Tibial nerve (tissue), 4 donors: ENCODE measurements around the gene ABITRAM. TPM values are rescaled to one million over a fixed set of nuclear protein-coding genes. Genes with fewer than 3 reads are reported as not detected.

Source experiments
- DNase-seq, 2 donors: peaks; one replicate each; pipeline ENCODE4 v3.0.0-alpha.2; 2019; ENCODE audit warnings: low spot score in 2 of 2
- H3K27ac ChIP-seq, 4 donors: fragments of 200-600 bp; sonication (generic) in 3 of 4; one replicate each; pipeline ENCODE4 v1.5.1; 2017 to 2019; ENCODE audit warnings: mild to moderate bottlenecking in 1 of 4
- H3K27me3 ChIP-seq, 2 donors: fragments of 200-600 bp; sonication (generic) in 1 of 2; one replicate each; pipeline versions ENCODE4 v1.5.1 to v1.6.0; 2017 to 2019
- H3K36me3 ChIP-seq, 3 donors: fragments of 200-600 bp; sonication (generic); one replicate each; pipeline ENCODE4 v1.5.1; 2018 to 2019
- H3K4me1 ChIP-seq, 4 donors: fragments of 200-600 bp; sonication (generic) in 3 of 4; one replicate each; pipeline ENCODE4 v1.5.1; 2017 to 2019
- H3K4me3 ChIP-seq, 4 donors: fragments of 200-600 bp; sonication (generic) in 3 of 4; one replicate each; pipeline ENCODE4 v1.5.1; 2017 to 2019; ENCODE audit warnings: mild to moderate bottlenecking in 1 of 4, moderate library complexity in 1 of 4
- H3K9me3 ChIP-seq, 4 donors: fragments of 200-600 bp; sonication (generic) in 3 of 4; one replicate each; pipeline ENCODE4 v1.5.1; 2017 to 2019
- EP300 ChIP-seq, 2 donors: sonication (generic); formaldehyde crosslinking; IDR thresholded peaks; one replicate each; pipeline ENCODE4 v1.6.1; 2017; ENCODE audit warnings: antibody characterized with exemption in 2 of 2, mild to moderate bottlenecking in 1 of 2
- POLR2A ChIP-seq, 2 donors: fragments of 450-650 bp; IDR thresholded peaks; one replicate each; pipeline ENCODE4 v1.6.1; 2017; ENCODE audit warnings: antibody characterized with exemption in 2 of 2, mild to moderate bottlenecking in 2 of 2, moderate library complexity in 2 of 2
- WGBS, 2 donors: methylation state at CpG; one replicate each; pipeline ENCODE4 v1.1.5; 2018; 5-methylcytosine and 5-hydroxymethylcytosine counted together
- total RNA-seq, 4 donors: library from RNA; depleted of rRNA; stranded (reverse); fragments of >200 nt; gene quantifications; one replicate each; pipeline ENCODE4 v1.1.0, GENCODE V29; 2016
- TF ChIP-seq, protein P1 (sequence below), 5 experiments: fragments of 200-600 bp in 3 of 5; fragments of 450-650 bp in 2 of 5; sonication (generic) in 3 of 5; IDR thresholded peaks; one replicate each; pipeline ENCODE4 v1.5.1; 2016 to 2019; ENCODE audit warnings: antibody characterized with exemption in 5 of 5, mild to moderate bottlenecking in 3 of 5, moderate library complexity in 2 of 5

Gene ABITRAM
- total RNA-seq, 4 donors from 2014 or later, result 8.2 to 14.0 (median 8.5) TPM

DNA sequence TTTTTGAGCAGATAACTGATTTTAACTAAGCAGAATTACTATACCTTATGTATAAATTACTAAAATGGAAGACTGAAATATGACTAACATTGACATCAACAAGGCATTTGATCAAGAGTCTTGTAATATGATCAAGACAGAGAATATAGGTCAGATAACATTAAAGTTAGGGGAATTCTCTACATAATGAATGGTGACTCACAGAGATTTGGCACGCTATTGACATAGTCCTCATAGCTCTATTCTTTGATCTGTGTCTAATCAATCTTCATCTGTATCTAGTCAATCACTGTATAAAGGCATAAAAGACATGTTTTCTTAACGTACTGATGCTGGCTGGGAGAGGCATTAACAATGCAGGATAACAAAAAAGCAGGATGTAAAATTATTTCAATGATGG, 17.4 kb downstream of the ABITRAM start:
- TF ChIP-seq, protein P1, sequence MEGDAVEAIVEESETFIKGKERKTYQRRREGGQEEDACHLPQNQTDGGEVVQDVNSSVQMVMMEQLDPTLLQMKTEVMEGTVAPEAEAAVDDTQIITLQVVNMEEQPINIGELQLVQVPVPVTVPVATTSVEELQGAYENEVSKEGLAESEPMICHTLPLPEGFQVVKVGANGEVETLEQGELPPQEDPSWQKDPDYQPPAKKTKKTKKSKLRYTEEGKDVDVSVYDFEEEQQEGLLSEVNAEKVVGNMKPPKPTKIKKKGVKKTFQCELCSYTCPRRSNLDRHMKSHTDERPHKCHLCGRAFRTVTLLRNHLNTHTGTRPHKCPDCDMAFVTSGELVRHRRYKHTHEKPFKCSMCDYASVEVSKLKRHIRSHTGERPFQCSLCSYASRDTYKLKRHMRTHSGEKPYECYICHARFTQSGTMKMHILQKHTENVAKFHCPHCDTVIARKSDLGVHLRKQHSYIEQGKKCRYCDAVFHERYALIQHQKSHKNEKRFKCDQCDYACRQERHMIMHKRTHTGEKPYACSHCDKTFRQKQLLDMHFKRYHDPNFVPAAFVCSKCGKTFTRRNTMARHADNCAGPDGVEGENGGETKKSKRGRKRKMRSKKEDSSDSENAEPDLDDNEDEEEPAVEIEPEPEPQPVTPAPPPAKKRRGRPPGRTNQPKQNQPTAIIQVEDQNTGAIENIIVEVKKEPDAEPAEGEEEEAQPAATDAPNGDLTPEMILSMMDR (IDR thresholded peaks at IDR 0.05), result no peak
- no peak for TF ChIP-seq POLR2A (IDR thresholded peaks at IDR 0.05)
- TF ChIP-seq EP300 (IDR thresholded peaks at IDR 0.05), result no peak
- WGBS, 2 donors, result 81 to 86% methylated on average over 2 of the region's 2 CpGs
- Histone ChIP-seq H3K36me3 (peaks cover 0 to 32% (median 0%) of the 10 kb centered on the region in 3 donors), H3K4me3 (no peak overlapping the region), H3K27ac (no peak overlapping the region), H3K27me3 (no peaks in the 10 kb centered on the region), H3K4me1 (peaks cover 0 to 14% (median 2%) of the 10 kb centered on the region in 4 donors), H3K9me3 (no peaks in the 10 kb centered on the region)
- no peak for DNase-seq

DNA sequence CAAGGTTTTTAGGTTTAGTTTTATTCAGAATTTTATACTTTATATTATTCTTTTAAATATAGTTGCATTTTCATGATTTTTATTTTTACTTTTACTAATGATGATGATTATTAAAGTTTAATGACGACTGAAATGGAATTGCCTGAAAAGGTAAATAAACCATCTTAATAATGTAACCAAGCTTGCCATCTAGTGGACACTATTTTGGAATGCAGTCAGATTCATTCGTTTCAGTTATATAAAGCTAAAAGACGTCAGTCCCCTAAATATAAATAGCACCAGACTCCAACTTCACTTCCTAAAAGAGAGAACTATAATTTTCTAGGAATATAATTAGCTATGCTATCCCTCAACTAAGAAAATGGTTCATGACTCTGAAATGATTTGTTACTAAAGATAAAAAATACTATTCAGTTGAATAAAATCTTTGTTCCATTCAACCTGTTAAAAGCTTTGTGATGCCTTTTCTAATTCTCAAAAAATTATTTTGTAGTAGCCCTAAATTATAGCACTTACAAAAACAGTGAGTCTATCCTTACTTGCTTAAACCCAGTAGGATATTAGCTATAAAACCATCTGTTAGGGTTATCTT, 19.9 kb downstream of the ABITRAM start:
- WGBS, 2 donors, result 1 to 2% methylated on average over 3 of the region's 3 CpGs
- H3K27me3 ChIP-seq, result no peaks in the 10 kb centered on the region
- H3K4me3 ChIP-seq, result no peak overlapping the region
- peaks cover 0 to 14% (median 2%) of the 10 kb centered on the region in 4 donors for H3K4me1 ChIP-seq
- peak in 1 of 2 donors; percentile 43 for DNase-seq
- H3K9me3 ChIP-seq, result no peaks in the 10 kb centered on the region
- TF ChIP-seq POLR2A (IDR thresholded peaks at IDR 0.05) (no peak), EP300 (IDR thresholded peaks at IDR 0.05) (peak in 1 of 2 donors; percentile 21)
- TF ChIP-seq, protein P1 (IDR thresholded peaks at IDR 0.05), result peak; percentile 50 to 65 (median 56)
- peaks cover 0 to 18% (median 0%) of the 10 kb centered on the region in 3 donors for H3K36me3 ChIP-seq
- peak overlapping the region in 3 of 4 donors; percentile 24 to 77 (median 34) for H3K27ac ChIP-seq

DNA sequence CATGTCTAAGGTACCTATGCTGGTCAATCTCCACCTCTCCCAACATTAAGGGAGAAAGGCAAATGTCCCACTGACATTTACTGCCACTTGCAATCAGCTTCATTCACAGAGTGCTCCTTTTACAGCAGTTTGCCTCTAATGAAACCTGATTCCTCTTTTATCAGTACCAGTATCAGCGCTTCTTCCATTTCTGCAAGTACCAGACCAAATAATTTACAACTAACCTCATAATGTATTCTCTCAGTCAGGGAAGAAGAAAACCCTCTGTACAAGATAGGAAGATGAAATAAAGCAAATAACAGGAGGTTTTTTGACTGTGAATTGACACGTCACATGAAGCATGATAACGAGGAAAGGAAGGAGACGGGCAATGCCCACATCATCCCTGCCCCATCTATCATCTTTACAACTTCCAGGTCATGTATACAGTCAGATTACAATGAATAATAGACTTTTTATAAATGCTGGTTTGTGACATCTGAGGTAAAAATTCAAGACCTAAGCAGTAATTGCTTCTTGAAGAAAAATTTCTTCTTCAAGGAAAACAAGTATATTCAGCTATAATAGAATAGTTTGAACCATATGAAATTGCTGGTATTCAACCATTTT, 21.9 kb downstream of the ABITRAM start:
- Histone ChIP-seq H3K27me3 (no peaks in the 10 kb centered on the region), H3K36me3 (peaks cover 0 to 21% (median 0%) of the 10 kb centered on the region in 3 donors), H3K9me3 (no peaks in the 10 kb centered on the region), H3K4me1 (peaks cover 0 to 14% (median 2%) of the 10 kb centered on the region in 4 donors), H3K4me3 (no peak overlapping the region), H3K27ac (peak overlapping the region in 1 of 4 donors; percentile 37)
- DNase-seq, result no peak
- TF ChIP-seq POLR2A (IDR thresholded peaks at IDR 0.05) (no peak), EP300 (IDR thresholded peaks at IDR 0.05) (no peak)
- TF ChIP-seq, protein P1 (IDR thresholded peaks at IDR 0.05), result no peak
- WGBS, 2 donors, result 78 to 79% methylated on average over 4 of the region's 4 CpGs

DNA sequence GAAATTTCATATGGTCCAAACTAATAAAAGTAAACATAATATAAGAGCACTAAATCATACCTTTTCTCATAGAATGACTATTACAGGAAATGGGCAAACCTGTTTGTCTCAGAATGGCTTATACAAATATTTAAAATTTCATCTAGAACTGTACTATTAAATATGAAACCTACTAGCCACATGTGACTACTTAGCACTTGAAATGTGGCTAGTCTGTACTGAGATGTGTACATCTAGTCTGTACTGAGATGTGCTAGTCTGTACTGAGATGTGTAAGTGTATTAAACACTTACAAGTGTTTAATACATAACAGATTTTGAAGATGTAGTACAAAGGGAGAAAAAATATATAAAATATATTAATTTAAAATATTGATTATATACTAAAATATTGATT, 22.4 kb downstream of the ABITRAM start:
- no peak for DNase-seq
- Histone ChIP-seq H3K9me3 (no peaks in the 10 kb centered on the region), H3K4me3 (no peak overlapping the region), H3K4me1 (peaks cover 0 to 14% (median 2%) of the 10 kb centered on the region in 4 donors), H3K36me3 (peaks cover 0 to 17% (median 0%) of the 10 kb centered on the region in 3 donors), H3K27ac (no peak overlapping the region), H3K27me3 (no peaks in the 10 kb centered on the region)
- TF ChIP-seq POLR2A (IDR thresholded peaks at IDR 0.05) (no peak), EP300 (IDR thresholded peaks at IDR 0.05) (no peak)
- TF ChIP-seq, protein P1 (IDR thresholded peaks at IDR 0.05), result no peak

DNA sequence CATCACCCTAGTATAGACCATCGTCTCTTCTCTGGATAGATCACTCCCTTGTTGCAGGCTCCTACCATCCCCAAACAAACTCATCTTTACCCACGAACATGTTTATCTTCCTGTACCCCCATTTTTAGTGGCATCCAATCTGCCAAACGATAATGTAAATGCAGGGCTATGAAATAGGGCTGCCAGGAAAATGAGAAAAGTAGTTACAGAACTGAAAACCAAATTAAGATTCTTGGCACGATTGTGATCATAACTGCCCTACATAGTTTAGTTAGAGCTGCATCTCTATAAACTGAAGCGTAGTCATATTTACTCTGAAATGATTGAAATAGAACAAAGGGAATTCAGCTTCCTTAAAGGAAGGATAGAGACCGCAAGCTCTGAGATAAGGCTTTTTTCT, 26.1 kb downstream of the ABITRAM start:
- TF ChIP-seq, protein P1 (IDR thresholded peaks at IDR 0.05), result no peak
- no peak for TF ChIP-seq EP300 (IDR thresholded peaks at IDR 0.05)
- no peak for TF ChIP-seq POLR2A (IDR thresholded peaks at IDR 0.05)
- Histone ChIP-seq H3K4me3 (no peak overlapping the region), H3K9me3 (no peaks in the 10 kb centered on the region), H3K27ac (no peak overlapping the region), H3K4me1 (no peaks in the 10 kb centered on the region), H3K27me3 (no peaks in the 10 kb centered on the region), H3K36me3 (peaks cover 0 to 24% (median 0%) of the 10 kb centered on the region in 3 donors)
- DNase-seq, result no peak
- 68 to 70% methylated on average over 6 of the region's 6 CpGs for WGBS, 2 donors
